Right lobe of liver (tissue), 6 donors: ENCODE measurements around the gene KIAA0319L. TPM values are rescaled to one million over a fixed set of nuclear protein-coding genes. Genes with fewer than 3 reads are reported as not detected.

Experiments used
- ATAC-seq, 4 donors: fragments of 200-7000 bp; cut with Tn5 transposase; one replicate each; pipeline ENCODE4 v1.9.1; 2020; ENCODE audit warnings: mild to moderate bottlenecking in 4 of 4, moderate library complexity in 4 of 4
- DNase-seq, 3 donors: peaks; one replicate each; pipeline ENCODE4 v3.0.0-alpha.2; 2020
- H3K27ac ChIP-seq, 3 donors: fragments of 200-600 bp; one replicate each; pipeline ENCODE4 v1.8.0; 2022
- H3K27me3 ChIP-seq, 2 donors: fragments of 200-600 bp; one replicate each; pipeline ENCODE4 v1.8.0; 2022
- H3K36me3 ChIP-seq, 4 donors: fragments of 200-600 bp; sonication (generic) in 1 of 4; one replicate each; pipeline versions ENCODE4 v1.5.1 to v1.8.0; 2017 to 2022; ENCODE audit warnings: control low read depth in 1 of 4
- H3K4me1 ChIP-seq, 4 donors: fragments of 200-600 bp; sonication (generic) in 1 of 4; one replicate each; pipeline versions ENCODE4 v1.5.1 to v1.8.0; 2017 to 2022; ENCODE audit warnings: control low read depth in 1 of 4
- H3K4me3 ChIP-seq, 3 donors: fragments of 200-600 bp; one replicate each; pipeline ENCODE4 v1.8.0; 2022
- H3K9me3 ChIP-seq, 4 donors: fragments of 200-600 bp; sonication (generic) in 1 of 4; one replicate each; pipeline versions ENCODE4 v1.5.1 to v1.8.0; 2017 to 2022; ENCODE audit warnings: control low read depth in 1 of 4
- POLR2A ChIP-seq: fragments of 450-650 bp; IDR thresholded peaks from one replicate; pipeline ENCODE4 v1.6.1; 2017; ENCODE audit warnings: antibody characterized with exemption, mild to moderate bottlenecking
- WGBS: methylation state at CpG from one replicate; pipeline ENCODE4 v1.1.6; 2018; ENCODE audit warnings: low coverage, low lambda C conversion rate; ENCODE audit not compliant: insufficient coverage; ENCODE audit errors: missing lambda C conversion rate; 5-methylcytosine and 5-hydroxymethylcytosine counted together
- intact Hi-C, 2 donors: fragments of 100-400 bp; cut with DNase I; formaldehyde crosslinking; loops; one replicate each; pipeline versions ENCODE4 v1.11.2 to v1.14.1; 2022
- total RNA-seq, 6 experiments: library from RNA; depleted of rRNA in 2 of 6; stranded (reverse); fragments of >200 nt in 2 of 6; fragmentation: NEBNext Ultra II Directional in 3 of 6; extraction: Animal tissue kit (Norgen Biotek cat#: 25700) in 3 of 6; gene quantifications; one replicate each; pipeline versions ENCODE4 v1.1.0 to v1.2.4, GENCODE V29; 2016 to 2023
- TF ChIP-seq, protein P1 (sequence below), 4 donors: fragments of 200-600 bp in 3 of 4; fragments of 450-650 bp in 1 of 4; IDR thresholded peaks; one replicate each; pipeline versions ENCODE4 v1.5.1 to v1.8.0; 2016 to 2022; ENCODE audit warnings: antibody characterized with exemption in 4 of 4, mild to moderate bottlenecking in 2 of 4
- donor health status: DM: no; HTN: yes; CAD: no.
- donor health status: DM: no; HTN: no; CAD: no.
- donor health status: DM: no; HTN: no; CAD: no.
- donor health status: DM: no; HTN: yes; CAD: no.
- donor health status: DM: no; HTN: yes; CAD: no.

The KIAA0319L gene
- total RNA-seq, 6 experiments from 2014 or later: 35.3 to 84.9 (median 54.3) TPM

DNA sequence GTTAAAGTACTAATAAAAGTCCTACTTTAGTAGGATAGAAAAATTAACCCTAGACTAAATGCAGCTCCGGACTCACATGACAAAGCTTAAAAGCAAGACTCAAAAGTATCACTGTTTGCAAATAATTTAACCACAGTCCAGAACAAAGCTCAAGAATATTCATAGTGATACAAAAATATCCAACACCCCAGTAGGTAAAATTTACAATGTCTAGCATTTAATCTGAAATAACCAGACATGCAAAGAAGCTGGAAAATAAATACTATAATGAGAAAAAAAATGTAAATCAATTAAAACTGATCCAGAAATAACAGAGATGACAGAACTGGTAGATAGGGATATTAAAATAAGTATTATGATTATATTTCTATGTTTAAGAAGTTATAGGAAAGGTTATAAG, 67.0 kb downstream of the KIAA0319L start:
- Histone ChIP-seq H3K27me3 (no peaks in the 10 kb centered on the region), H3K36me3 (no peaks in the 10 kb centered on the region), H3K27ac (no peak overlapping the region), H3K9me3 (peaks cover 0 to 6% (median 0%) of the 10 kb centered on the region in 4 donors), H3K4me1 (peaks cover 0 to 23% (median 10%) of the 10 kb centered on the region in 4 donors), H3K4me3 (no peak overlapping the region)
- DNase-seq: no peak
- TF ChIP-seq, protein P1, sequence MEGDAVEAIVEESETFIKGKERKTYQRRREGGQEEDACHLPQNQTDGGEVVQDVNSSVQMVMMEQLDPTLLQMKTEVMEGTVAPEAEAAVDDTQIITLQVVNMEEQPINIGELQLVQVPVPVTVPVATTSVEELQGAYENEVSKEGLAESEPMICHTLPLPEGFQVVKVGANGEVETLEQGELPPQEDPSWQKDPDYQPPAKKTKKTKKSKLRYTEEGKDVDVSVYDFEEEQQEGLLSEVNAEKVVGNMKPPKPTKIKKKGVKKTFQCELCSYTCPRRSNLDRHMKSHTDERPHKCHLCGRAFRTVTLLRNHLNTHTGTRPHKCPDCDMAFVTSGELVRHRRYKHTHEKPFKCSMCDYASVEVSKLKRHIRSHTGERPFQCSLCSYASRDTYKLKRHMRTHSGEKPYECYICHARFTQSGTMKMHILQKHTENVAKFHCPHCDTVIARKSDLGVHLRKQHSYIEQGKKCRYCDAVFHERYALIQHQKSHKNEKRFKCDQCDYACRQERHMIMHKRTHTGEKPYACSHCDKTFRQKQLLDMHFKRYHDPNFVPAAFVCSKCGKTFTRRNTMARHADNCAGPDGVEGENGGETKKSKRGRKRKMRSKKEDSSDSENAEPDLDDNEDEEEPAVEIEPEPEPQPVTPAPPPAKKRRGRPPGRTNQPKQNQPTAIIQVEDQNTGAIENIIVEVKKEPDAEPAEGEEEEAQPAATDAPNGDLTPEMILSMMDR (IDR thresholded peaks at IDR 0.05): no peak
- TF ChIP-seq POLR2A: no peak
- 91% methylated on average over 1 of the region's 1 CpG for WGBS
- ATAC-seq: no peak
- intact Hi-C loops: no loop called here

DNA sequence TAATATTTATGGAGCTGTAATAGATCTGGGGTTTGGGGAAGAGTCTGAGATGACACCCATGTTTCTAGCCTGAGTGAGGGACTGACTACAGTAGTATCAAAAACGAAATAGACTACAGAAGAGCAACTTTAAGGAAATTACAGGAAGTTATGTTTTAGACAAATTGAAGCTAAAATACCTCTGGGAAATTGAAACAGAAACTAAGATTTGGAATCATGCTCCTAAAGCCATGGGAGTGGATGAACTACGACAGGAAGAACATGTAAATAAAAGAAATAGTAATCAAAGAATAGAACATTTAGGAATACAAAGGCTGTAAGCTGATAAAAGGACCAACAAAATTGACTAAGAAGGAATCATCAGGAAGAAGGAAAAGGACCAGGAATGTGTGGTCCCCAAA, 68.9 kb downstream of the KIAA0319L start:
- H3K27ac ChIP-seq: peak overlapping the region; percentile 9 to 21 (median 10)
- peaks cover 0 to 6% (median 0%) of the 10 kb centered on the region in 4 donors for H3K9me3 ChIP-seq
- DNase-seq: no peak
- H3K4me1 ChIP-seq: peaks cover 0 to 23% (median 10%) of the 10 kb centered on the region in 4 donors
- no peak overlapping the region for H3K4me3 ChIP-seq
- peak in 2 of 4 donors; percentile 54 to 68 for ATAC-seq
- H3K27me3 ChIP-seq: no peaks in the 10 kb centered on the region
- H3K36me3 ChIP-seq: no peaks in the 10 kb centered on the region
- intact Hi-C loops: no loop called here
- WGBS: 3% methylated on average over 2 of the region's 2 CpGs
- TF ChIP-seq, protein P1 (IDR thresholded peaks at IDR 0.05): no peak
- TF ChIP-seq POLR2A: no peak

DNA sequence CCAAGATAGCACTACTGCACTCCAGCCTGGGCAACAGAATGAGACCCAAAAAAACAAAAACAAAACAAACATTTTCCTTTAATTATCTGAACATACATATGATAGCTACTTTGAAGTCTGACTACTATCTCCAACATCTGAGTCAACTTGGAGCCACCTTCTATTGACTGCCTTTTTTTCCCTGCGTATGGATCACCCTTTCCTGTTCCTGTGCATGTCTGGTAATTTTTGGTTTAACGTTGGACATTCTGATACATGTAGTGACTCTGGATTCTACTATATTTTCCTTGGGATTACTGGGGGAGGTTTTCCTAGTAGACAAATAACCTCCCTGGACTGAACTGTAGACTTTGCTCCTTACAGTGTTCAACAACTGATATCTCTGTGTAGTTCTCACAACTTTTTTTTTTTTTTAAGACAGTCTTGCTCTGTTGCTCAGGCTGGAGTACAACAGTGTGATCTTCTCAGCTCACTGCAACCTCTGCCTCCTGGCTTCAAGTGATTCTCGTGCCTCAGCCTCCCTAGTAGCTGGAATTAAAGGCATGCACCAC, 70.3 kb downstream of the KIAA0319L start:
- Histone ChIP-seq H3K4me1 (peaks cover 0 to 23% (median 10%) of the 10 kb centered on the region in 4 donors), H3K4me3 (no peak overlapping the region), H3K27me3 (no peaks in the 10 kb centered on the region), H3K9me3 (no peaks in the 10 kb centered on the region), H3K27ac (peak overlapping the region in 1 of 3 donors; percentile 24), H3K36me3 (no peaks in the 10 kb centered on the region)
- DNase-seq (no peak), ATAC-seq (peak; percentile 74 to 87 (median 78))
- TF ChIP-seq POLR2A: no peak
- TF ChIP-seq, protein P1 (IDR thresholded peaks at IDR 0.05): no peak
- WGBS: 56% methylated on average over 2 of the region's 3 CpGs
- intact Hi-C loops: no loop called here

DNA sequence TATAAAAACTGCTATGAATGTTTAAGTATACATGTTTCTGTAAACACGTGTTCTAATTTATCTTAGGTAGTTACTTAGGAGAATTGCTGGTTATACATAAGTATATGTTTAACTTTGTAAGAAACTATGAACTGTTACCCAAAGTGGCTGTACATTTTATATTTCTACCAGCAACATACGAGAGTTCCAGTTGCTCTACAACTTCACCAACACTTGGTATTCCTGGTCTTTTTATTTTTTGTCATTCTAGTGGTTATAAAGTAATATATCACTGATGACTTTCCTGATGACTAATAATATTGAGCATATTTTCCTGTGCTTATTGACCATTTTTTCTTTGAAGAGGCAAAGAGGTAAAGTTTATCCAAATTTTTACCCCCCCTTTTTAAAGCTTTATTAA, 76.0 kb downstream of the KIAA0319L start:
- ATAC-seq (no peak), DNase-seq (no peak)
- Histone ChIP-seq H3K27me3 (no peaks in the 10 kb centered on the region), H3K36me3 (peaks cover 0 to 9% (median 0%) of the 10 kb centered on the region in 4 donors), H3K27ac (no peak overlapping the region), H3K4me1 (no peaks in the 10 kb centered on the region), H3K4me3 (no peak overlapping the region), H3K9me3 (no peaks in the 10 kb centered on the region)
- WGBS: 94% methylated on average over 2 of the region's 2 CpGs
- TF ChIP-seq, protein P1 (IDR thresholded peaks at IDR 0.05): no peak
- no peak for TF ChIP-seq POLR2A
- intact Hi-C loops: no loop called here
